Breast epithelium (tissue), 3 donors: ENCODE results near the gene EPB41L2.

Source experiments
- CTCF ChIP-seq, 3 donors: fragments of 450-650 bp; IDR thresholded peaks; one replicate each; pipeline ENCODE4 v1.5.1; 2016 to 2017; ENCODE audit warnings: antibody characterized with exemption in 3 of 3, mild to moderate bottlenecking in 3 of 3, moderate library complexity in 3 of 3
- POLR2A ChIP-seq: fragments of 450-650 bp; IDR thresholded peaks from one replicate; pipeline ENCODE4 v1.6.1; 2016; ENCODE audit warnings: antibody characterized with exemption, mild to moderate bottlenecking, moderate library complexity
- POLR2AphosphoS5 ChIP-seq, 3 donors: sonication (generic); formaldehyde crosslinking; IDR thresholded peaks; one replicate each; pipeline ENCODE4 v1.6.1; 2017; ENCODE audit warnings: antibody characterized with exemption in 3 of 3

GRCh38 chr6:130975325-130975724 is 87.7 kb downstream of the EPB41L2 start:
- TF ChIP-seq CTCF (IDR thresholded peaks at IDR 0.05): no peak
- no peak for TF ChIP-seq POLR2A
- no peak for TF ChIP-seq POLR2AphosphoS5 (IDR thresholded peaks at IDR 0.05)
